K562 (cell line): ENCODE measurements around the gene VPS50. TPM values are rescaled to one million over a fixed set of nuclear protein-coding genes. Genes with fewer than 3 reads are reported as not detected.

ENCODE experiments used
- ATAC-seq: fragments of 200-7000 bp; cut with Tn5 transposase; 3 replicates; pipeline ENCODE4 v1.9.1; 2020; ENCODE audit warnings: moderate library complexity
- BruUV-seq: library from RNA; stranded (reverse); fragments of 400-500 nt; replicated peaks from 2 replicates; lab custom pipeline; 2021; lab: Mats Ljungman, UMichigan
- CTCF ChIA-PET: fragments of 300-600 bp; formaldehyde crosslinking; extraction: SDS; loops from one replicate; lab custom pipeline; 2021; ENCODE audit warnings: low intra/inter-chr PET ratio; lab: Yijun Ruan, JAX
- POLR2A ChIA-PET: fragments of 300-600, 350-650 bp; sonication (Branson Sonifier 250); formaldehyde crosslinking; extraction: SDS; loops from one replicate; lab custom pipeline; 2021; ENCODE audit warnings: antibody characterized with exemption, inconsistent platforms; lab: Yijun Ruan, JAX
- DNase-seq, 4 experiments: peaks; one replicate each; pipeline versions ENCODE4 v3.0.0 to v3.0.0-alpha.2; 2011 to 2018; ENCODE audit warnings: low spot score in 3 of 4, mixed read lengths in 3 of 4; ENCODE audit errors: extremely low read depth in 1 of 4
- FAIRE-seq: peaks from 2 replicates; lab custom pipeline; 2011; peaks lifted over from hg19 to GRCh38; lab: Jason Lieb, UNC
- H2AFZ ChIP-seq: 2 replicates; pipeline ENCODE4 v1.6.0; 2011; ENCODE audit warnings: low read depth, low read length, control low read depth, inconsistent platforms
- H3K27ac ChIP-seq: fragments of 200-600 bp; 3 replicates; pipeline ENCODE4 v1.8.0; 2011; ENCODE audit warnings: low read depth, mild to moderate bottlenecking, control low read depth, inconsistent platforms, low read length, moderate library complexity, mixed read lengths; ENCODE audit errors: extremely low read depth
- H3K27me3 ChIP-seq, 2 experiments: fragments of 300-600 bp in 1 of 2; 2 replicates in 1 of 2; 3 replicates in 1 of 2; pipeline versions ENCODE4 v1.6.0 to v1.8.0; 2011; ENCODE audit warnings: inconsistent platforms in 2 of 2, low read length in 2 of 2, mild to moderate bottlenecking in 1 of 2, mixed read lengths in 1 of 2, moderate library complexity in 1 of 2; ENCODE audit not compliant: control insufficient read depth in 2 of 2, insufficient read depth in 2 of 2
- H3K36me3 ChIP-seq: fragments of 300-600 bp; 3 replicates; pipeline ENCODE4 v1.8.0; 2011; ENCODE audit warnings: mild to moderate bottlenecking, low read length, inconsistent platforms; ENCODE audit not compliant: control insufficient read depth, insufficient read depth
- H3K4me1 ChIP-seq, 2 experiments: fragments of 200-600 bp in 1 of 2; replicated peaks in 1 of 2; 2 replicates in 1 of 2; 3 replicates in 1 of 2; pipeline versions ENCODE4 v1.5.1 to v1.8.0; 2011; ENCODE audit warnings: inconsistent platforms in 2 of 2, low read length in 2 of 2, mild to moderate bottlenecking in 1 of 2, mixed read lengths in 1 of 2, moderate library complexity in 1 of 2; ENCODE audit not compliant: control insufficient read depth in 2 of 2, insufficient read depth in 2 of 2
- H3K4me2 ChIP-seq: 2 replicates; pipeline ENCODE4 v1.6.1; 2011; ENCODE audit warnings: low read length, control low read depth, inconsistent platforms, mixed read lengths; ENCODE audit not compliant: insufficient read depth
- H3K4me3 ChIP-seq: fragments of 200-600 bp; sonication (generic), shearing (Covaris generic); 2 replicates; pipeline ENCODE4 v1.5.1; 2016; ENCODE audit warnings: control low read depth, inconsistent platforms
- H3K79me2 ChIP-seq: fragments of 200-600 bp; 3 replicates; pipeline ENCODE4 v1.8.0; 2011; ENCODE audit warnings: low read length, inconsistent platforms; ENCODE audit not compliant: control insufficient read depth, insufficient read depth
- H3K9ac ChIP-seq, 2 experiments: 2 replicates each; pipeline versions ENCODE4 v1.6.0 to v1.6.1; 2011; ENCODE audit warnings: low read depth in 2 of 2, low read length in 2 of 2, control low read depth in 1 of 2, inconsistent platforms in 1 of 2, mild to moderate bottlenecking in 1 of 2, mixed read lengths in 1 of 2; ENCODE audit not compliant: insufficient read depth in 1 of 2
- H3K9me1 ChIP-seq: one replicate; pipeline ENCODE4 v1.6.0; 2011; ENCODE audit warnings: inconsistent platforms, mild to moderate bottlenecking, low read length, moderate library complexity; ENCODE audit not compliant: control insufficient read depth, insufficient read depth
- H3K9me3 ChIP-seq: replicated peaks from 2 replicates; pipeline ENCODE4 v1.5.1; 2011; ENCODE audit warnings: low read depth, low read length, inconsistent platforms; ENCODE audit not compliant: control insufficient read depth, insufficient read depth
- H4K20me1 ChIP-seq: replicated peaks from 2 replicates; pipeline ENCODE4 v1.6.1; 2011; ENCODE audit warnings: low read length, inconsistent platforms, mixed read lengths; ENCODE audit not compliant: control insufficient read depth, insufficient read depth
- ARID3A ChIP-seq: IDR thresholded peaks from 2 replicates; pipeline ENCODE4 v1.6.1; 2012; ENCODE audit warnings: low read depth, low read length, improper control_type of control experiment, borderline replicate concordance
- BRCA1 ChIP-seq, 2 experiments: fragments of 450-650 bp in 1 of 2; sonication (generic) in 1 of 2; formaldehyde crosslinking in 1 of 2; IDR thresholded peaks; 2 replicates each; pipeline versions ENCODE4 v1.5.0 to v1.6.1; 2017 to 2020; ENCODE audit warnings: mild to moderate bottlenecking in 1 of 2, missing genetic modification reagents in 1 of 2
- GTF2A2 ChIP-seq: IDR thresholded peaks from 2 replicates; pipeline ENCODE4 v1.6.1; 2016; ENCODE audit warnings: mild to moderate bottlenecking, missing genetic modification characterization, missing compliant biosample characterization
- IRF2 ChIP-seq: sonication (generic); formaldehyde crosslinking; IDR thresholded peaks from 2 replicates; pipeline ENCODE4 v1.8.1; 2022; ENCODE audit warnings: mild to moderate bottlenecking, missing genetic modification reagents
- NRF1 ChIP-seq, 2 experiments: fragments of 450-650 bp; IDR thresholded peaks in 1 of 2; conservative IDR thresholded peaks in 1 of 2; 2 replicates each; pipeline ENCODE4 v1.6.1; 2014; ENCODE audit warnings: mild to moderate bottlenecking in 2 of 2
- PHB ChIP-seq: fragments of 250-450 bp; sonication (Bioruptor Pico); IDR thresholded peaks from 2 replicates; pipeline ENCODE4 v1.5.0; 2021
- PPARD ChIP-seq: fragments of 250-450 bp; sonication (Bioruptor Pico); IDR thresholded peaks from 2 replicates; pipeline ENCODE4 v1.8.0; 2022; ENCODE audit warnings: inconsistent platforms, mild to moderate bottlenecking, moderate library complexity
- TEAD1 ChIP-seq, 2 experiments: fragments of 450-650 bp in 1 of 2; sonication (generic) in 1 of 2; formaldehyde crosslinking; IDR thresholded peaks; 2 replicates each; pipeline versions ENCODE4 v1.4.0 to v1.8.0; 2020 to 2022; ENCODE audit warnings: mild to moderate bottlenecking in 2 of 2, missing genetic modification reagents in 1 of 2
- ZC3H8 ChIP-seq: fragments of 450-650 bp; IDR thresholded peaks from 2 replicates; pipeline ENCODE4 v1.6.1; 2017
- ZNF23 ChIP-seq: fragments of 250-450 bp; sonication (Bioruptor Pico); IDR thresholded peaks from 2 replicates; pipeline ENCODE4 v1.4.0; 2020; ENCODE audit warnings: mild to moderate bottlenecking
- WGBS: fragments of 100-300 bp; shearing (Covaris generic); methylation state at CpG from one replicate; pipeline ENCODE4 v1.1.6; 2016; ENCODE audit warnings: low coverage, mixed read lengths; ENCODE audit not compliant: insufficient coverage; ENCODE audit errors: missing lambda C conversion rate; 5-methylcytosine and 5-hydroxymethylcytosine counted together
- in situ Hi-C: fragments of 300-500 bp; cut with MboI; formaldehyde crosslinking; loops from 4 replicates; pipeline ENCODE4 v1.15.0; 2018; ENCODE audit warnings: inconsistent platforms, mixed read lengths
- intact Hi-C: fragments of 100-400 bp; cut with micrococcal nuclease; formaldehyde crosslinking; loops from 2 replicates; pipeline ENCODE4 v1.14.2; 2022
- polyA plus RNA-seq, 8 experiments: library from polyadenylated mRNA; depleted of rRNA in 4 of 8; stranded (reverse) in 5 of 8; unstranded in 3 of 8; fragments of >200 nt; fragmentation: Nextera tagmentation in 2 of 8; fragmentation: Illumina TruSeq in 1 of 8; extraction: Ambion mirVana in 2 of 8; extraction: Trizol in 1 of 8; gene quantifications; 2 replicates each; pipeline versions ENCODE4 v1.2.1 to v1.2.3, GENCODE V29; 2011 to 2014; ENCODE audit warnings: inconsistent platforms in 1 of 8, missing spikeins in 1 of 8
- total RNA-seq, 7 experiments: library from RNA; depleted of rRNA in 6 of 7; stranded (reverse); fragments of >200 nt in 6 of 7; fragmentation: Illumina TruSeq in 2 of 7; extraction: Trizol in 2 of 7; gene quantifications; 2 replicates each; pipeline versions ENCODE4 v1.2.1 to v1.2.3, GENCODE V29; 2011 to 2021; ENCODE audit warnings: low replicate concordance in 1 of 7

The VPS50 gene
- total and polyA plus RNA-seq, 9 of the 15 experiments (the other 6 are each of a cell fraction or from before 2014, with no cell fraction given), result 10.5 to 29.4 (median 15.8) TPM

GRCh38 chr7:93298206-93298605, 66.0 kb downstream of the VPS50 start:
- CTCF ChIA-PET, result no interaction called here
- Histone ChIP-seq H3K9me3 (no peaks in the 10 kb centered on the region), H3K4me2 (no peak overlapping the region), H4K20me1 (no peaks in the 10 kb centered on the region), H3K36me3 (no peaks in the 10 kb centered on the region), H3K27me3 (no peaks in the 10 kb centered on the region), H3K4me1 (no peaks in the 10 kb centered on the region), H3K9ac (no peak overlapping the region), H3K79me2 (no peaks in the 10 kb centered on the region)
- DNase-seq (no peak), FAIRE-seq (no peak)
- 100% methylated on average over 1 of the region's 1 CpG for WGBS
- TF ChIP-seq PHB (no peak), ARID3A (no peak), PPARD (CRISPR knock-in tag) (no peak), BRCA1 (IDR thresholded peaks at IDR 0.05) (no peak), BRCA1 (CRISPR knock-in tag; IDR thresholded peaks at IDR 0.05) (no peak), ZC3H8 (no peak), NRF1 (conservative IDR thresholded peaks at IDR 0.05 in 1 of 2, IDR thresholded peaks at IDR 0.05 in 1 of 2) (no peak), TEAD1 (CRISPR knock-in tag; IDR thresholded peaks at IDR 0.05) (no peak), GTF2A2 (tag) (no peak), ZNF23 (CRISPR knock-in tag) (no peak), IRF2 (CRISPR knock-in tag) (no peak)
- TF ChIP-seq, all 486 proteins: peak for 0
- in situ Hi-C loops, result no loop called here
- no peak overlapping the region for H3K4me3 ChIP-seq
- H3K9me1 ChIP-seq, result no peaks in the 10 kb centered on the region
- intact Hi-C loops, result no loop called here
- no peak overlapping the region for H3K27ac ChIP-seq
- no TSS peak for BruUV-seq
- POLR2A ChIA-PET, result interaction anchor here (0.7 kb wide), 1 partner anchor 147 kb away, joined by 3 read pairs; no protein-coding TSS in a partner anchor
- ATAC-seq, result no peak
- no peak overlapping the region for H2AFZ ChIP-seq
